Endothelial cell of umbilical vein (primary cell): Measurements from ENCODE around the gene KASH5. TPM values are rescaled to one million over a fixed set of nuclear protein-coding genes. Genes with fewer than 3 reads are reported as not detected.
A peak's percentile ranks its signal among the peaks of the same experiment; 100 is the strongest.
"Not testable (repeated sequence)": the region's sequence is repeated elsewhere in the genome, so short reads cannot be mapped to it uniquely, and the experiment has no call there.

ENCODE experiments used
- BruUV-seq: library from RNA; stranded (reverse); fragments of 400-500 nt; replicated peaks from 2 replicates; lab custom pipeline; 2021; lab: Mats Ljungman, UMichigan
- CTCF ChIA-PET: fragments of 300-600, 350-600 bp; sonication (Branson Sonifier 250); formaldehyde crosslinking; loops from one replicate; lab custom pipeline; 2021; ENCODE audit warnings: antibody characterized with exemption, inconsistent platforms; lab: Charles Lee
- POLR2A ChIA-PET: fragments of 300-600, 350-600 bp; sonication (Branson Sonifier 250); formaldehyde crosslinking; loops from one replicate; lab custom pipeline; 2021; ENCODE audit warnings: antibody characterized with exemption, inconsistent platforms; lab: Charles Lee
- DNase-seq: peaks from one replicate; pipeline ENCODE4 v3.0.0-alpha.2; 2011; ENCODE audit warnings: low read depth, low spot score
- FAIRE-seq: peaks from 2 replicates; lab custom pipeline; 2011; peaks lifted over from hg19 to GRCh38; lab: Jason Lieb, UNC
- H2AFZ ChIP-seq: 2 replicates; pipeline ENCODE4 v1.6.0; 2012; ENCODE audit warnings: low read depth, low read length, control low read depth, inconsistent platforms
- H3K27ac ChIP-seq: 2 replicates; pipeline ENCODE4 v1.5.1; 2011; ENCODE audit warnings: low read depth, mild to moderate bottlenecking, control low read depth, low read length, moderate library complexity; ENCODE audit not compliant: insufficient read depth
- H3K27me3 ChIP-seq, 2 experiments: 2 replicates each; pipeline versions ENCODE4 v1.6.0 to v1.6.1; 2011; ENCODE audit warnings: low read length in 2 of 2, mixed read lengths in 1 of 2; ENCODE audit not compliant: control insufficient read depth in 2 of 2, insufficient read depth in 2 of 2
- H3K36me3 ChIP-seq, 2 experiments: 2 replicates in 1 of 2; 3 replicates in 1 of 2; pipeline ENCODE4 v1.5.1; 2011; ENCODE audit warnings: low read length in 2 of 2, mild to moderate bottlenecking in 1 of 2, moderate library complexity in 1 of 2; ENCODE audit not compliant: control insufficient read depth in 2 of 2, insufficient read depth in 2 of 2; ENCODE audit errors: extremely low read depth in 1 of 2
- H3K4me1 ChIP-seq: 3 replicates; pipeline ENCODE4 v1.5.1; 2011; ENCODE audit warnings: mild to moderate bottlenecking, low read length; ENCODE audit not compliant: control insufficient read depth, insufficient read depth; ENCODE audit errors: extremely low read depth
- H3K4me2 ChIP-seq: 2 replicates; pipeline ENCODE4 v1.6.1; 2011; ENCODE audit warnings: low read length, control low read depth, mixed read lengths; ENCODE audit not compliant: insufficient read depth
- H3K4me3 ChIP-seq, 3 experiments: fragments of 200-600 bp in 1 of 3; sonication (generic), shearing (Covaris generic) in 1 of 3; replicated peaks in 1 of 3; 2 replicates each; pipeline ENCODE4 v1.5.1; 2011 to 2016; ENCODE audit warnings: control low read depth in 3 of 3, low read length in 3 of 3, mild to moderate bottlenecking in 2 of 3, inconsistent platforms in 1 of 3, low read depth in 1 of 3, moderate library complexity in 1 of 3; ENCODE audit not compliant: insufficient read depth in 1 of 3
- H3K79me2 ChIP-seq: 2 replicates; pipeline ENCODE4 v1.6.0; 2012; ENCODE audit warnings: low read length, inconsistent platforms; ENCODE audit not compliant: control insufficient read depth, insufficient read depth
- H3K9ac ChIP-seq: replicated peaks from 2 replicates; pipeline ENCODE3; 2011; ENCODE audit warnings: low read length, control low read depth; ENCODE audit not compliant: insufficient read depth; ENCODE audit errors: extremely low read depth
- H3K9me1 ChIP-seq: replicated peaks from 3 replicates; pipeline ENCODE4 v1.6.0; 2011; ENCODE audit warnings: mild to moderate bottlenecking, low read length; ENCODE audit not compliant: control insufficient read depth, insufficient read depth; ENCODE audit errors: extremely low read depth
- H3K9me3 ChIP-seq: replicated peaks from 2 replicates; pipeline ENCODE4 v1.5.1; 2012; ENCODE audit warnings: low read length, inconsistent platforms; ENCODE audit not compliant: control insufficient read depth, insufficient read depth
- H4K20me1 ChIP-seq: replicated peaks from 2 replicates; pipeline ENCODE3; 2011; ENCODE audit warnings: mild to moderate bottlenecking, low read length; ENCODE audit not compliant: control insufficient read depth, insufficient read depth; ENCODE audit errors: extremely low read depth
- EZH2 ChIP-seq: IDR thresholded peaks from 2 replicates; pipeline ENCODE4 v1.6.1; 2012; ENCODE audit warnings: borderline replicate concordance, low read depth, mild to moderate bottlenecking, moderate library complexity, low read length, inconsistent platforms; ENCODE audit not compliant: severe bottlenecking
- FOS ChIP-seq: IDR thresholded peaks from 2 replicates; pipeline ENCODE4 v1.6.1; 2011; ENCODE audit warnings: mild to moderate bottlenecking, low read length, moderate library complexity, borderline replicate concordance; ENCODE audit not compliant: insufficient read depth
- GATA2 ChIP-seq: IDR thresholded peaks from 2 replicates; pipeline ENCODE4 v1.7.0; 2011; ENCODE audit warnings: low read depth, mild to moderate bottlenecking, moderate library complexity, mixed read lengths, low read length; ENCODE audit not compliant: insufficient read length, insufficient read depth
- JUN ChIP-seq: IDR thresholded peaks from 2 replicates; pipeline ENCODE4 v1.6.1; 2011; ENCODE audit warnings: borderline replicate concordance, low read depth; ENCODE audit not compliant: insufficient read length, insufficient read depth
- MAX ChIP-seq: IDR thresholded peaks from 2 replicates; pipeline ENCODE4 v1.6.1; 2011; ENCODE audit not compliant: insufficient read depth, insufficient read length
- MYC ChIP-seq: IDR thresholded peaks from one replicate; pipeline ENCODE4 v1.6.1; 2011; ENCODE audit warnings: mild to moderate bottlenecking, low read depth, low read length
- POLR2A ChIP-seq: IDR thresholded peaks from 2 replicates; pipeline ENCODE4 v1.6.1; 2012; ENCODE audit warnings: low read depth, mild to moderate bottlenecking, control low read depth, low read length
- POLR2AphosphoS5 ChIP-seq: IDR thresholded peaks from 2 replicates; pipeline ENCODE4 v1.6.1; 2012; ENCODE audit warnings: low read depth, mild to moderate bottlenecking, control low read depth, low read length, moderate library complexity; ENCODE audit not compliant: insufficient read depth
- dilution Hi-C: fragments of 300-500 bp; cut with MboI; formaldehyde crosslinking; loops from one replicate; pipeline ENCODE4 v1.15.0; 2019; ENCODE audit warnings: low sequenced_read_pairs; ENCODE audit not compliant: extremely low pct_ligation_motif_present
- intact Hi-C: fragments of 100-400 bp; cut with micrococcal nuclease; formaldehyde crosslinking; loops from one replicate; pipeline ENCODE4 v1.10.0; 2022
- polyA plus RNA-seq, 4 experiments: library from polyadenylated mRNA; depleted of rRNA in 3 of 4; stranded (reverse) in 3 of 4; unstranded in 1 of 4; fragments of >200 nt; gene quantifications; 2 replicates each; pipeline versions ENCODE4 v1.2.1 to v1.2.3, GENCODE V29; 2011 to 2012; ENCODE audit warnings: missing spikeins in 1 of 4
- total RNA-seq: library from RNA; stranded (reverse); gene quantifications from 2 replicates; pipeline ENCODE4 v1.2.3, GENCODE V29; 2021
- TF ChIP-seq, protein P1 (sequence below), 2 donors: IDR thresholded peaks; 1 replicate in 1 of 2; 2 replicates in 1 of 2; pipeline ENCODE4 v1.5.1; 2011; ENCODE audit warnings: low read length in 2 of 2, mild to moderate bottlenecking in 2 of 2, moderate library complexity in 2 of 2, control low read depth in 1 of 2, inconsistent platforms in 1 of 2, low read depth in 1 of 2; ENCODE audit not compliant: insufficient read depth in 1 of 2; ENCODE audit errors: extremely low read depth in 1 of 2

The KASH5 gene
- total and polyA plus RNA-seq, 2 donors (not counting 3 experiments of a cell fraction or from before 2014, with no cell fraction given): 0.03 TPM; not detected in 1

- peak overlapping the region; percentile 58 to 78 (median 65) for H3K4me3 ChIP-seq
- peak overlapping the region; percentile 24 for H3K9ac ChIP-seq
- H3K27ac ChIP-seq: no peak overlapping the region
- ChIA-PET POLR2A (no interaction called here), CTCF (interaction anchor here (0.7 to 2.8 kb wide), 11 partner anchors 8 to 683 kb away, joined by 3 to 11 read pairs (median 4); partner anchors contain the start of genes FLT3LG, GFY and PIH1D1)
- H3K27me3 ChIP-seq: peaks cover 30 to 37% of the 10 kb centered on the region in 2 experiments
- FAIRE-seq (peak; percentile 95), DNase-seq (peak; percentile 92)
- peak overlapping the region; percentile 96 for H2AFZ ChIP-seq
- no peaks in the 10 kb centered on the region for H3K9me3 ChIP-seq
- no peaks in the 10 kb centered on the region for H4K20me1 ChIP-seq
- dilution Hi-C loops (no loop called here), intact Hi-C loops (loop anchor here (1.0 kb wide), 5 partner anchors 8 to 217 kb away; partner anchors contain the start of genes DKKL1 and PIH1D1)
- no peaks in the 10 kb centered on the region for H3K4me1 ChIP-seq
- H3K79me2 ChIP-seq: no peaks in the 10 kb centered on the region
- TF ChIP-seq EZH2 (no peak), POLR2AphosphoS5 (peak; percentile 19), GATA2 (no peak), MYC (no peak), FOS (no peak), POLR2A (no peak), JUN (no peak), MAX (no peak)
- TF ChIP-seq, protein P1, sequence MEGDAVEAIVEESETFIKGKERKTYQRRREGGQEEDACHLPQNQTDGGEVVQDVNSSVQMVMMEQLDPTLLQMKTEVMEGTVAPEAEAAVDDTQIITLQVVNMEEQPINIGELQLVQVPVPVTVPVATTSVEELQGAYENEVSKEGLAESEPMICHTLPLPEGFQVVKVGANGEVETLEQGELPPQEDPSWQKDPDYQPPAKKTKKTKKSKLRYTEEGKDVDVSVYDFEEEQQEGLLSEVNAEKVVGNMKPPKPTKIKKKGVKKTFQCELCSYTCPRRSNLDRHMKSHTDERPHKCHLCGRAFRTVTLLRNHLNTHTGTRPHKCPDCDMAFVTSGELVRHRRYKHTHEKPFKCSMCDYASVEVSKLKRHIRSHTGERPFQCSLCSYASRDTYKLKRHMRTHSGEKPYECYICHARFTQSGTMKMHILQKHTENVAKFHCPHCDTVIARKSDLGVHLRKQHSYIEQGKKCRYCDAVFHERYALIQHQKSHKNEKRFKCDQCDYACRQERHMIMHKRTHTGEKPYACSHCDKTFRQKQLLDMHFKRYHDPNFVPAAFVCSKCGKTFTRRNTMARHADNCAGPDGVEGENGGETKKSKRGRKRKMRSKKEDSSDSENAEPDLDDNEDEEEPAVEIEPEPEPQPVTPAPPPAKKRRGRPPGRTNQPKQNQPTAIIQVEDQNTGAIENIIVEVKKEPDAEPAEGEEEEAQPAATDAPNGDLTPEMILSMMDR (IDR thresholded peaks at IDR 0.05; ENCODE audit: extremely low read depth in 1 of 2, insufficient read depth in 1 of 2, low read depth in 1 of 2, low read length in 2 of 2): peak; percentile 73 to 93
- H3K4me2 ChIP-seq: peak overlapping the region; percentile 80
- BruUV-seq: no TSS peak
- no peaks in the 10 kb centered on the region for H3K9me1 ChIP-seq
- no peaks in the 10 kb centered on the region for H3K36me3 ChIP-seq
These were observed 55.5 kb downstream of the KASH5 start for GRCh38 chr19:49443366-49444099.

GRCh38 chr19:49444100-49444700 lies 56.2 kb downstream of the KASH5 start:
- peaks cover 23 to 30% of the 10 kb centered on the region in 2 experiments for H3K27me3 ChIP-seq
- ChIA-PET CTCF (interaction anchor here (0.8 to 2.8 kb wide), 6 partner anchors 18 to 449 kb away, joined by 3 to 8 read pairs (median 4); partner anchors contain the start of gene GFY), POLR2A (interaction anchor here (0.7 kb wide), 1 partner anchor 265 kb away, joined by 3 read pairs; no protein-coding TSS in a partner anchor)
- H3K27ac ChIP-seq, intact Hi-C loops, H3K9me3 ChIP-seq, DNase-seq, FAIRE-seq, H3K9ac ChIP-seq, H3K79me2 ChIP-seq, H3K4me1 ChIP-seq, dilution Hi-C loops, BruUV-seq, H3K36me3 ChIP-seq, H4K20me1 ChIP-seq, H3K4me2 ChIP-seq, H3K4me3 ChIP-seq, H3K9me1 ChIP-seq, H2AFZ ChIP-seq: not testable (repeated sequence)
